Eye (tissue), 1 donor: Measurements from ENCODE around the gene TOR1AIP2.
A peak's percentile ranks its signal among the peaks of the same experiment; 100 is the strongest.

Experiments
- DNase-seq: peaks from one replicate; pipeline ENCODE4 v3.0.0-alpha.2; 2015

TOR1AIP2 gene

DNA sequence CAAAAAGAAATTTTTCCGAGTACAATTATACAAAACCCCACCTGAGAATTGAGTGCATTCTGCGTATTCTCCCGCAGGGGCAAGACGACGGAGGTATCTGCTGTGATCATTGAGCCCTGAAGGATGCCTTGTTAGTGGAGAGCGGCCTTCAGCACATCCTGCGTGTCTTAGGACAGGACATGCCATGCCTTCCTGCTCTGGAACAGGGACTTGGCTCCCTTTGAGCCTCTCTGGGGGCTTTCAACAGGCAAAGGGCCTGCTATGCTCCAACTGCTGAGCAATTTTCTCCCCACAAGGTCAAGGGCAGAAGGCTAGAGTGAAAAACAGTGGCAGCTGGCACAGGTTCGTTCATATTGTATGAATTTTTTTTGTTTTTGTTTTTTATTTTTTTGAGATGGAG is 52.4 kb downstream of the TOR1AIP2 start:
- DNase-seq = no peak

DNA sequence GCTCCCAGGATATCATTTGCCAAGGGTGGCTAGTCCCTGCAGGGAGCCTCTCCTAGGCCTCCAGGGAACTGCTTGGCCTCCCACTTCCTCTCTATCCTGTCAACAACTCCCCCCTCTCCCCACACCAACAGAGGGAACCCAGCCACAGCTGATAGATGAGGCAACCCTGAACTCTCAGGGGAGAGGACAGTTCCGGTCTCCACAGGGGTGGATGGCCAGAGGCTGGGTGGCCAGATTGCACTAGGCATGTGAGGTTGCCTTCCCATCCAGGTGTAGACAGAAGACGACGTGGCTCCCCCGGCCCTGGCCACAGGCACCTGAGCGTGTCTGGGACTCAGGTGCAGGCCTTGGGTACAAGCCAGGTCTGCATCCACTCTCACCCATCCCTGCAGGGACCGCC is 53.3 kb downstream of the TOR1AIP2 start:
- no peak for DNase-seq

DNA sequence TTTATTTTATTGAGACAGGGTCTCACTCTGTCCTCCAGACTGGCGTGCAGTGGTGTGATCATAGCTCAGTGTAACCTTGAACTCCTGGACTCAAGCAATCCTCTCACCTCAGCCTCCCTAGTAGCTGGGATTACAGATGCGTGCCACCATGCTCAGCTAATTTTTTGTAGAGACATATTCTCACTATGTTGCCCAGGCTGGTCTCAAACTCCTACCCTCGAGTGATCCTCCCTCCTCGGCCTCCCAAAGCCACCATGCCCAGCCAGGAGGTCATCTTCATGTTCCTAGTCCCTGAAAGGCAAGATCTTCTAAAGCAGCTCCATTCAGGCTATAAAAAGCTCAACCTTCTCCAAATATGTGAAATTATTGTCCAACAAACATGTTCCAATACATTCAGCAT is 53.9 kb downstream of the TOR1AIP2 start:
- no peak for DNase-seq

DNA sequence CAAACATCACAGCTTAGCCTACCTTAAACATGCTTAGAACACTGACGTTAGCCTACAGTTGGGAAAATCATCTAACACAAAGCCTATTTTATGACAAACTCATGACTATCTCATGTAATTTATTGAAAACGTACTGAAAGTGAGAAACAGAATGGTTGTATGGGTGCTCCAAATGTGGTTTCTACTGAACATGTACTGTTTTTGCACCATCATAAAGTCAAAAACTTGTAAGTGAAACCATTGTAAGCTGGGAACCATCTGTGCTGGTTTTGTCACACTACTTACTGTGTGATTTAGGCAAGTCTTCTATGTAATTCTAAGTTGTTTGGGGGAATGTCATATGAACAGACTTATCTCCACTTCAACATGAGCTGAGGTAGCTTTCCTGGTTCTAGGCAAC is 55.5 kb downstream of the TOR1AIP2 start:
- DNase-seq = no peak

DNA sequence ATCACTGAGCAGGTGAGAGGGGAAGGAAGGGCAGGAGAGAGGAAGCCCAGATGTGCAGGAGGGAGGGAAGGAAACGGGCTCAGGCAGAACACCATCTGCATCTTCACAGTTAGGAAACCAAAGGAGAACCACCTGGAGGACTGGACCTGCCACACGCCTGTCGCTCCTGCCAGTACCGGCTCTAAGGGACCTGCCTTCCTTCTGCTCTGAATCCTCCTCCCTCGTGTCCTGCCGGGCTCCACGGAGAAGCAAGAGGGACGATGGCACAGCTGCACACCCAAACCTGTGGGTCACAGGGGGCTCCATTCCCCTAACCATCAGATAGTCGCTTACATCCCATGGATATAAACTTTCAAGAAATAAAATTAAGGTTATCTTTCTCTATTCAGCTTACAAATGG is 56.1 kb downstream of the TOR1AIP2 start:
- DNase-seq = no peak

DNA sequence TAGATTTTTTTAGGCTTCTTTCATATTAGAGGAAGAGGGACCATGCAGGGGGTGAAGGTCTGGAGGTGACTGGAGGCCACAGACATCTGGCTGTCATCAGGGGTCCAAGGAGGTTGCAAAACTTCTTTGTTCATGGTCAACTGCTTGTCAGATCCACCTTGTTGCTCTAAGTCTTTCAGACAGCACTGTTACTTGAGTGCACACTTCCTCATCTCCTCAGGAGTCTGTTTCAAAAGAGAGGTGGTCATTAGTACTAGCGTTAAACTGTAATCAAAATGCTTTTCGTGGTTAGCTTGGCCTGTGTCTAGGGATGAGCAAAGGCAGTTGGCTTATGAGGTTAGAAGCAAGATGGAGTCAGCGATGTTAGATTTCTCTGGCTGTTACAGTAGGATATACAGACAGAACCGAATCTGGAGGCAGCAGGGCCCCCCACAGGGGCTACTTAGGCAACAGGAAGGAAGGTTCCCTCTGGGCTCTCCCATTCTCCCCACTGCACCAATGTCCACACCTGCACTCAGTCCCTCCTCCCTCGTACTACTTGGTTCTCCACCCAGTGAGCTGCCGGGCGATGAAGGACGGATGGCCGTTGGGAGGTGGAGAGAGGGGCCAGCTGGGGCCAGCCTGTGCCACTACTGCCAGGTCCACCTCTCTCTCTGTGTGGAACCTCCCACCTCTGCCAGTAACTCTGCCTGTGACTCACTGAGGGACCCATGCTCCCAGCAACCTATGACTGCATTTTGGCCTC is 57.2 kb downstream of the TOR1AIP2 start:
- no peak for DNase-seq

DNA sequence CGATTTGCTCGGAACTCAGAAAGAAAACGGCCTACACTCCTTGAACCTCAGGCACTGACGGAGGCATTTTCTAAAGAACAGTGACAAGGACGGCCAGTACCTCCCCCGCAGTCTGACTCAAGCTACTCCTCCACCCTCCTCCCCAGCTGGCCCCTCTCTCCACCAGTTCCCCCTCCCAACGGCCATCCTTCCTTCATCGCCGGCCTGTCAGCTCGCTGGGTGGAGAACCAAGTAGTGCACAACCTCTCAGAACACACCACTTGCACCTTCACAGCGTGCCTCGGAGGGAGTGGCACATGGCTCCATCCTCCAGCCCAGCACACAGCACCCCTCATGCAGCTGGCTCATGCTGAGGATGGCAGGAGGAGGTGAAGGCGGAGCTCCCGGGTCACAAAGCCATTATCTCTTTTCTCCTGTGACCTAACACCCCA is 58.8 kb downstream of the TOR1AIP2 start:
- DNase-seq = no peak

DNA sequence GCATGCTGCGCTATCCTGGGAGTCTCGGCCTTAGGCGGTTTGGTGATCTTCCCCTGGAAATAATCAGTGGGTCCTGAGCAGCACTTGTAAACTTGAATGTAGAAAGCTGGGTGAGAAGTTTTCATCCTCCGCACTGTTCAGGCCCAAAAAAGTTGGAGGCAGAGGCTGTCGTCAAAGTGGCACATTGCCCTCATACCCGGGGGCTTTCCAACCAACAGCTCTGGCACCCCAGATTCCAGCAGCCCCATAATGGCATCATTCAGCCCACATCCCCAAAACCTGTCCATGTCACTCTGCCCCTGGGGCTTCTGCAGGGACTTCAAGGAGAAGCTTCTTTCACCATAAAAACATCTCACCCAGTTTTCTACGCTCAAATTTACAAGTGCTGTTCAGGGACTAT is 59.3 kb downstream of the TOR1AIP2 start:
- DNase-seq = no peak

DNA sequence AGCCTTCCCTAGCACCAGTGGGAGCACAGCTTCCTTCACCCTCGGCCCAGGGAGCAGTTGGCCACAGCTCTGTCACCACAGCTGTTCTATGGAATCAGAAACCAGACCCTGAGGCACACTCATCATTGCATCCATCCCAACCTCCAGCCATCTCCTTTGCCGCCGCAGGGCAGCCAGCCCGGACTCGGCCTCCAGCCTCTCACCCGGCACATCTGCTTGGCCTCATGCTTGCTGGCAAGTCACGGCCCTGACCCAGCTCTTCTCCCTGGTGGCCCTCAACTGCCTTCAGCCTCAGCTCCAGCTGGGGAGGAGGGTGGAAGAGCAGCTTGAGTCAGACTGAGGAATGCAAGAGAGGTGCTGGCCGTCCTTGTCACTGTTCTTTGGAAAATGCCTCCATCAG is 59.8 kb downstream of the TOR1AIP2 start:
- no peak for DNase-seq

DNA sequence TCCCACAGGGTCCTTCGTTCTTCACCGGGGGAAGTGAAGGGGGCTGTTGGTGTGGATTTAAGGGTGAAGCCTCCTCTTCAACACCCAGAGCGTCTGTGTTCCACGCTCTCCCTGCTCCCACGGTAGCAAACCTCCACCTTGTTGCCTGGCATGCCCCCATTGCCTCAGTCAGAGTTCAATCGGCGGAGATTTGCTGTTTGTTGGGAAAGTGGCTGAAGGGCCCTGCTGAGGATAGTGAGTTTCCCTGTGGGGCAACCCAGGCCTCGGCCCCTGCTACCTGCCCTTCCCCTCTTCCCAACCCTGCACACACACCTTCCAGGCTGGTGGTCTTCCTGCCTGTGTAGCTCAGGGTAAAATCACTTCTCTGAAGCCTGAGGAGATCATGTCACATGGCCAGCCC is 60.5 kb downstream of the TOR1AIP2 start:
- DNase-seq = no peak

DNA sequence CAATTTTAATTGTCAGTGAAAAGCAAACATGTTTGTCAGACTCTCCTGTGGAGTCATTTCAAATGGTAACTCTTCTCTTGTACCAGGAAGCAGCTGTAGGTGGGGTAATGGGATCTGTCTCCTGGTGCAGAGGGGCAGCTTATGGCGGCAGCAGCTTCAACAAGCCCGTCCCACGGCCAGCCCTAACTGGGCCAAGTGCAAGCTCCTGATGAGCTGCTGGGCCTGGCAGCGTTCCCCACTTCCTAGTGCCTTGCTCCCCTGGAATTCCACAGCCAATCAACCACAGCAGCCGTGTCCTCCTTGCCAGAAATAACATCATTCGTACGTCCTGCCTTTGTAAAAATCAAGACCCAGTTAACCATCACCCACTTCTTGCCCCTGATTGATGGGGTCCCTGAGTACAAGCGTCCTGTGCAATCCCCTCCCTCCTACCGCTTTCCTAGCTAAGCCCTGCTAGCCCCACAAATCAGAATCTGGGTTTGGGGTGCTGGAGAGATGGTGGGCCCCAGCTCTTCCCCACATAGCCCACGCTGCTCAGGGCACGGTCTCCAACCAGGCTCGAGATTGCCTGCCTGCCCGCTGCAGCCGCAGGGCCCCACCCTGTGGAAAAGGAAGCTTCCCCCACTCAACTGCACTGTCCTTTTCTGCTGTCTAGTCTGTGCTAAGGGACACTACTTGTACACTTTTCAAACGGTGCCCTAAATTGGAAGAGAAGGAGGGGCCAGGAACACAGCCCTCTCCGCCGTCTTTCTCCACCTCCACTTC is 61.2 kb downstream of the TOR1AIP2 start:
- no peak for DNase-seq

DNA sequence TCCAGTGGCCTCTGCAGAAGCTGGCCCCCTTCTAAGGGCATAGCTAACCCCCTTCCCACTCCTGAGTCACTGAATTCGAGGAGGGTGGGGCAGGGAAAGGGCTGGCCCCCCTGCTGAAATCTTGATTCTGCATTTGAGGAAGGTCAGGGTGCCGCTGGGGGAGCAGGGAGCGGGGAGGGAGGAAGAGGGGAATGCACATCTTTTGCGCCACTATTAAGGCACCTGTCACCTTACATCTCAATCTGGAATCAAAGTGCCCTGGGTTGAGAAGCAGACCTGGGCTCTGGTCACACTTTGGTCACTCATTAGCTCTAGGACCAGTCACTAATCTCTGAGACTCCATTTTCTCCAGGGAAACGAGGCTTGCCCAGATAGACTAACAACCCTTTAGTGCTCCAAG is 62.0 kb downstream of the TOR1AIP2 start:
- no peak for DNase-seq

DNA sequence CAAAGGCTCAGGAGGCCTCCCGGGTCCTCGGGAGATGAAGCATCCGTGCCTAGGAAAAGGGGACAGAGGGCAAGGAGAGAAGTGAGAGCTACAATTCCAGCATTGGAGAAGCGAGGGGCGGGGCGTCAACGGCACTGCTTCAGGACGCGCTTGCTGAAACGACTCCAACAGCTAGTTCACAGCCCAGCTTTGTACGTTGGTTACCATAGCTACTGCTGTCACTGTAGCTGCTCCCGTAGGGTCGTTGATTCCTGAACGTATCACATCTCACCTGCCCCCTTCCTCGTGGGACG is 63.1 kb downstream of the TOR1AIP2 start:
- DNase-seq = no peak

DNA sequence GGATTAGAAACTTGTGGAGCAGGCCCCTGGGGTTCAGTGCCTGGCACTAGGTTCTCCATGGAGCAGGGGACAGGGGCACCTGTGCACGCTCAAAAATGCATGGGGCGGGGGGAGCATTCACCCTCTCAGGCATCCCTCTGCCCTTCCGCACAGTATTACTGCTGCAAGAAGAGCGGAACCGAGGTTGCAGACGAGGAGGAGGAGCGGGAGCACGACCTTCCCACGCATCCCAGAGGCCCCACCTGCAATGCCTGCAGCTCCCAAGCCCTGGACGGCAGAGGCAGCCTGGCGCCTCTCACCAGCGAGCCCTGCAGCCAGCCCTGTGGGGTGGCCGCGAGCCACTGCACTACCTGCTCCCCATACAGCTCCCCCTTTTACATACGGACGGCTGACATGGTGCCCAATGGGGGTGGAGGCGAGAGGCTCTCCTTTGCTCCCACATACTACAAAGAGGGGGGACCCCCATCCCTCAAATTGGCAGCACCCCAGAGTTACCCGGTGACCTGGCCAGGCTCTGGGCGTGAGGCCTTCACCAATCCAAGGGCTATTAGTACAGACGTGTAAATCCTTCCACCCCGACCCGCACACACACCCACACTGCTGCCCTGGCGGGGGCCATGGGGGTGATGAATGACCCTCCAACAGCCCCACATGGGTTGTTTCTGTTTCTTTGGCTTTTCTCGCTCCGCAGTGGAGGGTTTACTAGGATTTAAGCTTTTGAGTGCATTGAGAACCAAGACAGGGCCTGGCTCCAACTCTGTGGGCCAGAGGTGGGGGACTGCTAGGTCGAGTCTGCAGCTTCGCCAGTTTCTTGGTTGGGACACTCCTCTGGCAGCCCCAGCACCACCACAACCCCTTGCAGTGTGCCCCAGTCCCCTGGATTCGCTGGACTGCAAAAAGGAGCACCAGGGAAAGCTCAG is 63.7 kb downstream of the TOR1AIP2 start:
- DNase-seq = no peak

DNA sequence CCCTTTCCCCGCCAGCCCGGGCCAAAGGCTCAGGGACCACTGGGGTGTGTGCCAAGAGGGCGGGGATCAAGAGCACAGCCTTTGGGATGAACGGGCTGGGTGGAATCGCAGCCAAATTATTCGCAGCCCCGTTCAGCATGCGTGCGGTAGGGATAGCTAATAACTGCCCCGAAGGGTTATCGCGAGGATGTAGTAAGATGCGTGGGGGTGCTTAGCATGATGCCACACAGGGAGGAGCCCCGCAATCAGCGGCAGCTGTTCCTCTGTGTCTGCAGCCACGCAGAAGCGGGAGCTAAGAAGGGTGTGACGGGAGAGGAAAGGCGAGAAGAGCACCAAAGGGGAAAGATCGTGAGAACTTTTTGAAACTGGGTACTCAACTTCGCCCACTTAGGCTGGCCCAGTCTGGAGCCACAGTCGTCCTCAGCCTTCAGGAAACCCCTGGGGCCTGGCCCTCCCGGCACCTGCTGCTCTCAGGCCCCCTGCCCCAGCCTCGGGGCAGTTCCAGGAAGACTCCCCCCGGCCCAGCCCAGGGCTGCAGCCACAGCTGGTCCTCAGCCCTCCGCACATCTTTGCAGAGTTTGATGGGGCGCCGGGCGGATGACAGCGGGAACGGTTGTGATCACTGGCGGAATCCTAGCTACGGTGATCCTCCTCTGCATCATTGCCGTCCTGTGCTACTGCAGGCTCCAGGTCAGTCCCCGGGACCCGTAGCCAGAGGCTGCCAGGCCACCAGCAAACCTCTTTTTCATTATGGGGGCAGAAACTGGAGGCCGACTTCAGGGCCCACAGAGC is 64.9 kb downstream of the TOR1AIP2 start:
- no peak for DNase-seq

DNA sequence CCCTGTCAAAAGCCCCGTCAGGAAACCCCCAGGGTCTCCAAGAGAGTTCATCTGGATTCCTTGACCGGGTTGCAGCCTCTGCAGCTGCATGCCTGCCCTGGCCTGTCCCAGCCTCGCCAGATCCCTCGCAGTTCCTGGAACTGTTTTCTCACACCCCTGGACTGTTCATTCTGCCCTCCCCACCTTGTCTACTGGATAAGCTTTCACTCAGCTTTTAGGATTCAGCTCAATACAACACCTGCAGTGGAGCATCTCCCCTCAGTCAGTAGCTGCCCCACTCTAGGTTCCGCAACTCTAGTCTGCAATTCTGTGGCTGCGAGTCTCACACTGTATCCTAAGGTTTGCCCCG is 67.3 kb downstream of the TOR1AIP2 start:
- DNase-seq = no peak

DNA sequence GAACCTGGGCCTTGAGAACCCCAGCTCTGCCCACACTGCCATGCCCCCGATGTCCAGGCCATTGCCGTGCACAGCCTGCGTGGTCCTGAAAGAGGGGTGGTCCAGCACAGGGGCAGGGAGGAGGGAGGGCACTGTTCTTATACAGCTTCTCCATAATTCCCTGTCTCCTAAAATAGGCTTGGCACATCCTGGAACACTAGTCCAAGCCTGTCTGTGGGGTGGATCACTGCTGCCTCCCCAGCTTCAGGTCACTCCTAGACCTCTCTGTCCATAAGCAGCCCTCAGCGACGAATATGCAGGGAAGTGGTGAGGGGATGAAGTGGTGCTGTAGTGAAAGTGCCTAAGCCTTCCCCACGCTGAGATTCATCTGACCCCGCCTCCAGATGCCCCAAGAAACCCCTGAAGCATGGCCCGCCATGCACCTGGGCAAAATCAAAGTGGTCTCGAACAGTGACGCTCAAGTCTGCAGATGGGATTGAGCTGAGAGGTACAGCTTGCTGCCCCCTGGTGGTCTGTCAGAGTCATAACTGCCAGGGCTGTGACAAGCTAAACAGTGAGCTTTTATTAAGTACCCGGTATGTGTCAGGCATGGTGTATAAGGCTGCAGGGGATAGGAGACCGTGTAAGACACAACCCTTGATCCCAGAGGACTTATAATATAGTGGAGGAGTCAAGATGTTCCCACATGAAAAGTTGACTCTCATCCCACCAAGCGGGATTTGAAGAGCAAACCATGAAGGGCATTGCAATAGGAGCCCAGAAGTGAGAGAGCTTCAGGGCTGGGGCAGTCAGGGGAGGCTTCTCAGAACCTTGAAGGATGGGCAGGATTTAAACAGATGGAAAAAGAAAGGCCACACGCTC is 67.9 kb downstream of the TOR1AIP2 start:
- peak; percentile 92 for DNase-seq

DNA sequence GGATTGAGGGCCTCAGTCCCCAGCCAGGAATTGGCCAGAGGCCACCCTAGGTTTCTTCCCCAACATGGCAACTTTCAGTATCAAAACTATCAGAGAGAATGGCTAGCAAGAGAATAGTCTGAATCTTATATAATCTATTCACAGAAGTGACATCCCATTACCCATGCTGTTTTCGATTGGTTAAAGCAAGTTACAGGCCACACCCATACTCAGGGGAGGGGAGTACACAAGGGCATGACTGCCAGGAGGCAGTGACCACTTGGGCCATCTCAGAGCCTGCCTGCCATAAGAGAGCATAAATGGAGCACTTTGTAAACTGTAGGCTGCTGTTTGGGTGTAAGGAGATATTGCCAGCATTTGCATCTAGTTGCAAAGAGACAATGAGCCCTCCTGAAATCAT is 69.1 kb downstream of the TOR1AIP2 start:
- no peak for DNase-seq

DNA sequence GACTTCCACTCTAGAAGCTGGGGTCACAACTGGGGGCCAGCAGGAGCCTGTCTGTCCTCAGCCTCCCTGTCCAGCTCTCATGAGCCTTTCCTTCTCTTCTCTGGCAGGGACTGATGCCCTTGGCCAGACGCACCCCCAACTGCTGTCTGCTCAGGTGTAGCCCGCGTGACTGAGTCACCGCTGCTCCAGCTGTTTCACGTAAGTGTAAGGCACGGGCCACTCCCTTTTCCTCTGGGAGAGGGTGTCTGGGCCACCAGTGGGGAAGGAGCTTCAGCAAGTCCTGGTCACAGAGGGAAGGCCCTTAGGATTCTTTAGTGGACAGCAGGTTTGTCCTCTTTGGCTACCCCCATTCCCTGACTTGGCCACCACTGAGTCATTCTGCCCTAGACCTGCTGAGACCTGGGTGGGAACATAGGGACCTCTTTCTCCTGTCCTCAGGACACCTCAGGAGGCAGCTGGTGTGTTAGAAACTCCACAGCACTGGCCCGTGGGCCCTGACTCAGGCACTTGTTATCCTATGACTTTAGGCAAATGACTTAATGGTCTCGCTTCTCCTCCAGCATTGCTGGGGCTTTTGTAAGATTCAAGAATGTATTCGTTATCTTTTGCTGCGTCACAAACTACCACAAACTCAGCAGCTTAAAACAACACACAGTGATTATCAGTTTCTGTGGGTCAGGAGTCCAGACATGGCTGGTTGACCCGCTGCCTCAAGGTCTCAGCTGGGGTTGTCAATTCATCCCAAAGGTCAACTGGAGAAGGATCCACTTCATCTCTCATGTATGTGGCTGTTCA is 69.7 kb downstream of the TOR1AIP2 start:
- no peak for DNase-seq

DNA sequence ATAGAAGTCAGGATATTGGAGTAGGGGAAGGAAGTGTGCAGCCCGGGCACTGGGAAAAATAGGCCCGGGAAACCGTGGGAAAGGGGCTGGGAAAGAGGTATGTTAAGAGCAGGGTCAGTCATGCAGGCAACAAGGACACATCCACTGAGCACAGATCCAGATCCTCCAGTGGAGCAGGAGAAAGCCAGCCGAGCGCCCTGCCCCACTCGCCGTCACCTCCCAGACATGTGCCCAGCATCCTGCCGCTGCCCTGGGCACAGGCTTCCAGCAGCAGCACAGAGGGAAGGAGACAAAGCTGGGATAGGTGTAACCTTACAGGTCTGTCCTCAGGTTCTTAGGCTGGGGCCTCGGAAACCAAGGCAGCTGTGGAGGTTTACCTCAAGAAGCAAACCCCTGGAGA is 70.3 kb downstream of the TOR1AIP2 start:
- no peak for DNase-seq

DNA sequence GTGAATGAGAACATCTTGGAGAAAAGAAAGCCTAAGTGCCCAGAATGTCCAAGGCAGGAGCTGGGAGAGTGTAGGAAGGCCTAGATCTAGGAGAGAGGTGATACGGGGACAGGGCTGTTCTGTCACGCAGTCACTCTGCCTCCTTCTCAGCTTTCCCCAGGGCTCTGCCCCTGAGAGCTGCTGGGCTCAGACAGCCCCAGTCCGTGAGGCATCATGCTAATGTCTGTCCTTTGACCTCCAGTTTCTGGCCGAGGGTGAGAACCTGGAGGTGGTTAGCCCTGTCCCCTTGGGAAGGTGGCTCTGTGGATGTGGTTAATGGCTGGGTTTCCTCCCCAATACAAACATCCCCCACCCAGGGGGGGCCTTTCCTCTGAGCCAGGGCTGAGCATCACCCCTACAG is 71.3 kb downstream of the TOR1AIP2 start:
- DNase-seq = no peak
